WI38 (cell line): ENCODE measurements around the gene CUEDC1.

Experiments
- H3K4me3 ChIP-seq: 2 replicates; pipeline ENCODE4 v1.5.1; 2011; ENCODE audit warnings: low read depth, mild to moderate bottlenecking, control low read depth, low read length
- CTCF ChIP-seq: IDR thresholded peaks from 2 replicates; pipeline ENCODE4 v1.5.1; 2012; ENCODE audit warnings: low read depth, mild to moderate bottlenecking, control low read depth, low read length

CUEDC1 gene

DNA sequence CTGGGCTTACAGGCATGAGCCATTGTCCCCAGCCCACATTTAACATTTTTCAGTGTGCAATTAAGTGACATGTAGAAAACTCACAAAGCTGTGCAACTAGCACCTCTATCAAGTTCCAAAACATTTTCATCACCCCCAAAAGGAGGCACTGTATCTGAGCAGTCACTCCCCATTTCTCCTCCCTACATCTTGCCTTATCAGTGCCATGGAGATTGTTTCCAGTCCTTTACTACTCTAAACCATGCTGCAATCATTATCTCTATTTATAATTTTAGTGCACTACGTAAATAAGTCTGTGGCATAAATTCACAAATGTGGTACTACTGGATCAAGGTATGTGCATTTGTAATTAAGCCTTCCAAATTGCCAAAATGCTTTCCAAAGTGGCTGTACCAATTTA lies 112.9 kb downstream of the CUEDC1 start:
- no peak for TF ChIP-seq CTCF

GRCh38 chr17:57839571-57839923 lies 115.7 kb downstream of the CUEDC1 start:
- TF ChIP-seq CTCF = no peak
- H3K4me3 ChIP-seq = no peak overlapping the region

More for the DNA sequence above, 112.9 kb downstream of the CUEDC1 start:
- no peak overlapping the region for H3K4me3 ChIP-seq

DNA sequence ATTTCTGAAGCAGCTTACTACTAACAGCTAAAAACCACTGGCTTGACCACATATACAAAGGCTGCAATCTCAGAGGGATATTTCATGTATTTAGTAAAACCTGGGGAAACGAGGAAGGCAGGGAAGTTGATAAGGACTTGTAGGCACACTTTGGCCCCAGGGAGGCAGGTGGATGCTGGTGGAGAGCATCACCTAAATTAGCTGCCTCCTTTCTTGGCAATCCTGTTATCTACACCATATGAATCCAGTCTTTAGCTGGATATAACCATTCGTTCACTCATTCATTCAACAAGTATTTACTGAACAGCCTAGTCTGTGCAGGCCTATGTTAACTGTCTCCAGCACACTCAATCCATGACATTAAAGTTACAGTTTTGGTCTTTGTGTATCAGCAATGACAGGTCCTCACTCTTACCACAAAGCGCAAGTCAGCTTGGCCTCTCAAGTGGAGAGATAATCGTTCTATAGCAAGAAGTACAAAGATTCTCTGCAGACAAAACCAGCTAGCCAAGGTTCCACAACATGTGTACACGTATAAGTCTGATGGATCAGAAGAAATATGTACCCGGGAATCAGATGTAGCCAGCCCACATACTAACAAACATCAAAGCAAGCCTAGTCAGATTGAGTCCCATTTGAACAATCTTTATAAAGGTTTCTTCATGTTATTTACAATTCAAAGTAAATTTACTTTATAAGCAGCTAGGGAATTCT lies 116.2 kb downstream of the CUEDC1 start:
- H3K4me3 ChIP-seq = no peak overlapping the region
- TF ChIP-seq CTCF = no peak

GRCh38 chr17:57838453-57838852 lies 116.8 kb downstream of the CUEDC1 start:
- no peak for TF ChIP-seq CTCF
- no peak overlapping the region for H3K4me3 ChIP-seq

DNA sequence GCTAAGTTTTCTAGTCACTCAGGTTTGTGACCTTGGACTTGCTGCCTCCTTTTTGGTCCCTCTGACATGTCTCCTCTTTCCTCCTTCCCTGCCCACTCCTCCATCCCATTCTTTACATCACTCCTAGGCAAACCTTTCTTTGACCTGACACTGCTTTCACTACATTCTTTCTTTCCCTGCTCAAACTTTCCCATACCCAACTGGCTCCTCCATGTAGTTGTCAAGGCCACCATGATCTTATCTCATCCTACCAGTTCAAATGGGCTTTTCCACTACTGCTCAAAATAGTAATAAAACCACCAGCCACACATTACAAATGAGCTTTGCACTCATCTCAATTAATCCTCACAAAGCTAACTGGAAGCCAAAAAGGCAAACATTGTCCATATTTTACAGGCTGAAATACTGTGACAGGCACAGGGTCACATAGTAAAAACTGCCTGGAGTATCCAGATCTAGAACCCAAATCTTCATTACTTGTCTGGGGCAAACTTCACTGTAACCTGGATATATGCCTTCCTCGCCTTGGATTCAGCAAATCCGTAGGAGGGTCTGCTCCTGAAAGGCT lies 119.8 kb downstream of the CUEDC1 start:
- no peak for TF ChIP-seq CTCF
- no peak overlapping the region for H3K4me3 ChIP-seq

DNA sequence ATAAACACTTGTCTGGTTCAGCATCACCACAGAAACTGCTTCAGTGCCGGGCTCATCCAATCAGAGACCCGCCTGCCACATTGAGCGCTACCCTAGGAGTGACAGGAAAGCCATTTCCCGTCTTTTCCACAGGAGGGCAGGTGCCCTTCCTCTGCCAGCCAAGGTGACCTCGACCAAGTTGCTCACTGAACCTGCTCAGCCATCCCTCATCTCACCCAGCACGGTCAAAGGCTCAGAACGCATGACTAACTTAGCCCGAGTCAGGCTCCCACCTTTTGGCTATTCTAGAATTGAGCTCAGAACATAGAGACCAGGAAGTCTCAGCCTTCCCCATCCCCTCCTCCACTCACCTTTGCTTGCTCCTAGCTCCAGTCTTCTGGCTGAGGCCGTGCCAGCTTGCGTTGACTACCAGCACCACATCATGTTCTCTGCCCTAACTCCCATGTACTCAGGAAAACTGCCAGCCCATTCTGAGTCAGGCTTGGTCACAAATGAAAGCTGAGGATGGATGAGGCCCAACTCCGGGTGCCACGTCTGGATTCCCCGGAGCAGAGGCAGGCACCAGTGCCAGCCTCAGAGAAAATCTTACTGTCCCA lies 121.0 kb downstream of the CUEDC1 start:
- no peak overlapping the region for H3K4me3 ChIP-seq
- TF ChIP-seq CTCF = no peak
